RPMI8226 (cell line): ENCODE data around the gene ADAMTS20.
A peak's percentile ranks its signal among the peaks of the same experiment; 100 is the strongest.

Source experiments
- DNase-seq: peaks from one replicate; pipeline ENCODE4 v3.0.0-alpha.2; 2015

The ADAMTS20 gene

GRCh38 chr12:43482311-43483085 lies 69.5 kb downstream of the ADAMTS20 start:
- no peak for DNase-seq

- no peak for DNase-seq
Measured at GRCh38 chr12:43480591-43480990, 71.4 kb downstream of the ADAMTS20 start.

DNA sequence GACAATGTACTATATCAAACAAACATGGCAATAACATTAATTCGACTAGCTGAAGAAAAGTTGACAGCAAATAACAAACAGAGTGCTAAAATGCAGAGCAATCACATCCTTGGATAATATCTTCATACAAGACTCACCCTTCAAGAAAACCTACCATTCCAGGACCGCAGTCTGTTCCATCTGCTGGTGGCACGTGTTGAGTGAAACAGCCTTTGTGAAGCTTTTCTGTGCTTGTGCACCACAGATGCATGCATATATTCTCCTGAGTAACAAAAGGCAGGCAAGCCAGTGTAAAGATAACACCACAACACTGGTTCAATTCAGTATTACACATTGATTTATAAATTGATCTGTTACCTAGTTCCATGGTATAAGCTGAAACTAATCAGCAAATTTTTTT lies 89.3 kb downstream of the ADAMTS20 start:
- DNase-seq, result no peak

GRCh38 chr12:43462080-43462479 lies 89.9 kb downstream of the ADAMTS20 start:
- no peak for DNase-seq

GRCh38 chr12:43459285-43459684 lies 92.7 kb downstream of the ADAMTS20 start:
- DNase-seq, result no peak

DNA sequence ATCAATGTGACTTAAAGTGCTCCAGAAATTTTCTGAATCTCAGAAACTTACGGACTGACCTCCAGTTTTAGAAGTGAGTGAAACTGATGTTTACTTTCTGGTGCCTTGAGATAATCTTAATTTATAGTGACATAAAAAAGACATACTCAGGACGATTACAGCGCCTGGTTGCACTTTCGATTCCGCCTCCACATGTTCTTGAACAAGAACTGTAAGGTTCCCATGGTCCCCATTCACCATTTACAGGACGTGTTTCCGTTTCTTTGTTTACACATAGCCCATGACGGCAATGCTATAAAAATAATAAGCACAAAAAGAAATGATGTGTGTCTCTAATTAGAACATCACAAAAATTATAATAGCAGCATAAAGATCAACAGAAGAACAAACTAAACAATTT lies 98.2 kb downstream of the ADAMTS20 start:
- peak; percentile 46 for DNase-seq

GRCh38 chr12:43444940-43445564 lies 107.0 kb downstream of the ADAMTS20 start:
- DNase-seq, result peak; percentile 70

GRCh38 chr12:43436597-43436996 lies 115.4 kb downstream of the ADAMTS20 start:
- DNase-seq, result no peak

- no peak for DNase-seq
Measured at GRCh38 chr12:43434614-43435013, 117.4 kb downstream of the ADAMTS20 start.

DNA sequence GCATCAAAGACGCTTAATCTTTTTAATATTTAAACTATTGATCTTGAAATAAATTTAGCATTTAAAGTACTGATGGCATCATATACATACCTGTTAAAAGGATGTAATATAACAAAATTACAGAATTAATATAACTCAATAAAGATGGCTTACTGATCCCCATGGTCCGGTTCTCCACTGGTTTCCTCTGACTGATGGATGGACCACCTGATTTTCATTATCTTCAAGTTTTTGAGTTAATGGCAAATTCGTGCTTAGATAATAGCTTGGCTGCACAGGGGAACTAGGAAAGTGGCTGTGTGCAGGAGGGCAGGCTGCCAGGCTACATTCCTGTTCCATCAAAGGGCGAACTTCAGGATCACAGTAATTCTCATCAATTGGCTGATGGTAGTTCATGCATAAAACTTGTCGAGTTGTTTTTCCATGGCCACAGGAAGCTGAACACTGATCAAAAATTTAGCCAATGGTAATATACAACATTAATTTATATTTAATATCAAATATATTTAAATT lies 123.9 kb downstream of the ADAMTS20 start:
- DNase-seq, result no peak

DNA sequence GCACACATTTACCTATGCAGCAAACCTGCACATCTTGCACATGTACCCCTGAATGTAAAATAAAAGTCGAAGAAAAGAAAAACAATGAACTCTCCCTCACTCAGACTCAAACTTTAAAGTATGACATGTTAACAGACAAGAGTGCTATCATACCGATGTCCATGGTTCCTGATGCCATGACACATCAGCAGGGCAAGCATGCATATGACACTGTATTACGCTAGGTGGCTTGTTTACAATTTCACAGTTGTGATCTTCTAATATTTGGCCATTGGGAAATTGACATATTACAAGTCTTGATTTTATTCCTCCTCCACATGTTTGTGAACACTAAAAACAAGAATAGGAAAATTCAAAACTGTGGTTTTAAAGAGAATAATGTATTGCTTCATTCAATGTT lies 126.6 kb downstream of the ADAMTS20 start:
- no peak for DNase-seq

- no peak for DNase-seq
Measured at GRCh38 chr12:43416981-43417380, 135.0 kb downstream of the ADAMTS20 start.

- no peak for DNase-seq
Measured at GRCh38 chr12:43407816-43408645, 144.0 kb downstream of the ADAMTS20 start.

- no peak for DNase-seq
Measured at GRCh38 chr12:43406801-43407200, 145.2 kb downstream of the ADAMTS20 start.

DNA sequence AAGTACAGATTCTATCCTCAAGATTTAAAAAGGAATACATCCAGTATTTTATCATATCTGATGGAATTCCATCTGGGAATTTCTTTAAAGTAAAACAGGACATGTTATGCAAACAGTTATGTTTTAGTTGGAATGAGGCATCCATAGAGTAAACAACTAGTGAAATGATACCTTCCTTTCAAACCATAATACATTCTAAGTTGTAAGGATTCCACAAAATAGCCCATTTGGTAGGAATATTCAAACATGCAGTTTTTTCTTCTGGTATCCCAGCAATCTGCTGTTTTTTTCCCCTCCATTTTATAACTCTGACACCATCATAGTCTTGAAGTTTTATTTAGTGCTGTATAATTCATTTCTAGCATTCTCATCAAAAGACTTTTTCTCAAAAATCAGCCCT lies 149.6 kb downstream of the ADAMTS20 start:
- DNase-seq, result no peak

DNA sequence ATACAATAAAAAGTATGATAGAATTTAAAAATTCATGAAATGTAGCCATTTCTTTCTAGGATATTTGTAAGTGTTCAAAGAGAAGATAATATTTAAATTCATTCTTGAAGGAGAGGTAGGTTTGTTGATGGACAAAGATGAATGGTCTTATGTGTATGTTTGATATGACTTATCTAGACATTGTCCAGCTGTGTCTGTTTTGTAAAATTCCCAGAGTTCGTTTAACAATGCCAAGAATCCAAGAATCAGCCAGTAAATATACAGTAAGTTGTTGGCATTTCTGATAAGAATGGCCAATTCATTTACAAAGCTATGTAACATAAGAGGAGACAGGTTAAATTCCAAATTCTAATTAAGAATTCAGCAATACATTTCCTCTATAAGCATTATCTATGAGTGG lies 150.9 kb downstream of the ADAMTS20 start:
- DNase-seq, result no peak

DNA sequence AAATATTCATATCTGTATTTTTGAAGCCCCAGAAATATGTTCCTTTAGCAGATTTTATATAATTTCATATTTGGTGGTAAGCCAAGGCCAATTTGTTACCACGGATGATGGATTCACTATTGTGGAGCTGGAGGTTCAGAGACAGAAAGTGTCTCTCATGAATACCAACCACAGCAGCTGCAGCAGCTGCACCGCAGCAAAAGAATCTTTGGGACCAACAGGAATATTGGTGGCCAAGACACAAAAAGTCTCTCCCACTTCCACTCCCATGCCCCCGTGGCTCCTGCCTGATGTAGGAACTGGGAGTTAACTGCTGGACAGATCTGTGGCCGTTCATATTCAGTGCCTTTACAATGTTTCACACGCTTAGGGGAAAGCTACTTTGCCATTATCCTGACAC lies 155.3 kb downstream of the ADAMTS20 start:
- no peak for DNase-seq

- no peak for DNase-seq
Measured at GRCh38 chr12:43392116-43392515, 159.9 kb downstream of the ADAMTS20 start.

DNA sequence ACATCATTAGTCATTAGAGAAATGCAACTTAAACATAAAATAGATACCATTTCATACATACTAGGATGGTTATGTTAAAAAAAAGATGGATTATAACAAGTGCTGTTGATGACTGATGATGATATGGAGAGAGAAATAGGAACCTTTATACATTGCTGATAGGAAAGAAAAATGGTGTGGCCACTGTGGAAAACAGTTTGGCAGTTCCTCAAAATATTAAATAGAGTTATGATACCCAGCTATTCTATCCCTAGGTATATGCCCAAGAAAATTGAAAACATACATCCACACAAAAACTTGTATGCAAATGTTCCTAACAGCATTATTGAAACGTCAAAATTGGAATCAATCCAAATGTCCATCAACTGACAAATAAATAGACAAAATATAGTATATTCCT lies 170.1 kb downstream of the ADAMTS20 start:
- DNase-seq, result no peak

DNA sequence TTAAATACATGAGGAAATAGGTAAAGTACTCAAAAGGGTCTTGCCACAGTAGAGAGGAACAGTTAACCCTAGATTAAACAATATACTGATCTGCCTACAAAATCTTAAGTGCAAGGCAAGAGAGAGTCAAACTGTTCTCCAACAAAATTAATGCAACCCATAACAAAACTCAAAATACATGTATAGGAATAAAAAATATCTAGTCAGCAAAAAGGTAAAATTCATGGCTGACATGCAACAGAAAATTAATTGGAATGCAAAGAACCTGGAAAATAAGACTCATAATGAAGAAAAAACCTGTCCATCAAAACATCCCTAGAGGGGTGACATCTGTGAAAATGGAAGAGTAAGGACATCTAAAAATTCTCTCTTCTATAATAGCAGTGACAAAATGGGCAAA lies 173.6 kb downstream of the ADAMTS20 start:
- DNase-seq, result no peak

DNA sequence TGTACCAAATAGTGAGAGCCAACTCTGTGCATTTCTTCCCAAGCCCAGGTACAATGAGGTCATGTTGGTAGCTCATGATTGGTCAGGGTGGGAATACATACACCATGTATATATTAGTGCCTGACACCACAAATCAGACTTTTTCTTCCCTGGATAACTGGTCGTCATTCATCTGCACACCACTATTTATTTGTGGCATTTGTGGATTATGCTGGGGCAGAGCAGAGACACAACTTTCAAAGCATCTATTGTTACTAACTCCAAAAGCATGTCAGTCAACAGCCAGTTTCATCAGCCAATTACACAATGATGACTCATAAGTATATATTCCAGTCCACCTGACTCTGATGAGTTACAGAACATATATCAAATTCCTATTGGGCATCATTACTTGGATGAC lies 181.7 kb downstream of the ADAMTS20 start:
- no peak for DNase-seq

DNA sequence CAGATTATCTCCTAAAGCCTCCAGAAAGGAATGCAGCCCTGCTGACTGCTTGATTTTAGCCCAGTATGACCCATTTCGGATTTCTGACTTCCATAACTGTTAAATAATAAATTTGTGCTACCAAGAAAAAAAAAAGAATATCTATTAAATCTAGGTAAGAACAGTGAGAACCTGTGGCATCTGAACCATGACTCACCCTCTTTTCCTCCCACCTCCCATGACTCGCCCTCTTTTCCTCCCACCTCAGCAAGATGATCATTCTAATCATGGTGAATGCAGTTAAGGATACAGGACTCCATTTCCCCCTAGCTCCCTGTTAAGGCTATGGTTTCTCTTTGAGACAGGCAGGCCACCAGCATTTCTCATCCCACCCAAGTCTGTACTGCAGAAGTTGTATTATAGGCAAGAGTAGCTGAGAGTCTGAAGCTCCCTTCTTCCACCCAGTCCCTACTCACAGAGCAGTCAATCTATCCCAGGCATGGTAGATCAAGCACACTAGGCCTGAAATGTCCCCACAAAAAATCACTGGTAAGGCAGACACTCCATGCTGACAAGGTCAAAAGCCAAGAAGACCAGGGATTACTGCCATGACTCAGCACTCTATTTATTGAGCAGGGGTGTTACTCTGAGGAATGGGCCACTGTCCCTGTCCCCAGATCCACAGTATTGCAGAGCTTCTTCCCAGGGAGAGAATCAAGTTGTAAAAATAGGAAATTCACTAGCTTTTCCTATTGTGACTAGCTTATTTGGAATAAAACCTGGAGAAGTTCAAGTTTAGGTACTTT lies 188.9 kb downstream of the ADAMTS20 start:
- no peak for DNase-seq
